GM21825 (cell line): Measurements from ENCODE around the gene TIFAB.

Experiments
- ATAC-seq: cut with Tn5 transposase; IDR thresholded peaks from one replicate; pipeline ENCODE4 v1.9.1; 2021; ENCODE audit warnings: mild to moderate bottlenecking, moderate library complexity; ENCODE audit not compliant: unreplicated experiment

The TIFAB gene

DNA sequence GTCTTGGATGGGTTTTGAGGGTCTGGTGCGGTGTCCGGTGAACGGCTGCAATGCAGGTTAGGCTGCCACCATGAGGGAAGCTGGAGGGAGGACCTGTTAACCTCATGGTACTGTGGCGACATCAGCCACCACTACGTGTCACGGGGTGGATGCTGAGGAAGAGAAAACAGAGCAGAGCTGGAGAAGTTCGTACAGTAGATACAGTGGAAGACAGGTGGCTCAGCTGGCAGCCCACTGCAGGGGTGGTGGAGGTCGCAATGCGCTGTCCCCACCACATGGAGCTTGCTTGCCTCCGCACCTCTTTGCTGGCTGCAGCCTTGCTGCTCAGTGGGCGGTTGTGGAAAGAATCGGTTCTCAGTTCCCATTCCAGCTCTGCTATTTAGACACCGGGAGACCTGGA is 7.8 kb downstream of the TIFAB start:
- ATAC-seq = no peak

DNA sequence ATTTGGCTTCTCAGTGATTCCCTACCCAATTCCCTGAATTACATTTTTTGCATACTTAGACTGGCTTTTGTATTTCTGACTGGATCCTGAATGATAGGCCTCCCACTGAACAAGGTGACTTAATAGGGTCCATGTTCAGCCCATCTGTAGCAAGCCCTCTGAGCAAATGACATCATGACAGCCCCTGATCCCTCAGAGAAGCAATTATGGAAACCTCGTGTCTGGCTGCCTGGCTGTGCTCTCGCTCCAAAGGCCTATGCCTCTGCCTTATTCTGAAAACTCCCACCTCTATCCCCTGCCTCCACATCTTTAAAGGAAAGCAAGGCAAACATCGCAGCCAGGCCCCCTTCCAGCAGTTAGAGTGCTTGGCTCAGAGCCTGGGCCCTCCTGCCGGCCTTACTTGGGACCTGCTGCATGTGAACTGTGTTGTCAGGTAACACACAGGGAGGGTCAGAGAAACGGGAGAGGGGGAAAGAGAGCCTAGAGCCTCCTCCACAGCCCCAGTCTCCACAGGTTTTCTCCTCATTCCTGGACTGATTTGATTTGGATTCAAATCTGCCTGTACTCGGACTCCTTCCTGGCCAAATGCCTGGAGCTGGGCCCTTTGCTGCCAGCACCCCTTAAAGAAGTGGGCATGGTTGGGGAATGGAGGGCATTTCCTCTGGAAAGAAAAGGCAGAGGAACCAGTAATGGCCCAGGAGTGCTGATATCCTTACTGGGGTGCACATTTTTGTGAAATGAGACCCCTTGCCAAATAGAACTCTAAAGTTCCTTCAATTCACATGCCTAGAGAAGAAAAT is 8.8 kb downstream of the TIFAB start:
- ATAC-seq = no peak

- no peak for ATAC-seq
These were observed 9.6 kb downstream of the TIFAB start for GRCh38 chr5:135442431-135443160.

GRCh38 chr5:135441919-135442318 is 10.2 kb downstream of the TIFAB start:
- no peak for ATAC-seq

DNA sequence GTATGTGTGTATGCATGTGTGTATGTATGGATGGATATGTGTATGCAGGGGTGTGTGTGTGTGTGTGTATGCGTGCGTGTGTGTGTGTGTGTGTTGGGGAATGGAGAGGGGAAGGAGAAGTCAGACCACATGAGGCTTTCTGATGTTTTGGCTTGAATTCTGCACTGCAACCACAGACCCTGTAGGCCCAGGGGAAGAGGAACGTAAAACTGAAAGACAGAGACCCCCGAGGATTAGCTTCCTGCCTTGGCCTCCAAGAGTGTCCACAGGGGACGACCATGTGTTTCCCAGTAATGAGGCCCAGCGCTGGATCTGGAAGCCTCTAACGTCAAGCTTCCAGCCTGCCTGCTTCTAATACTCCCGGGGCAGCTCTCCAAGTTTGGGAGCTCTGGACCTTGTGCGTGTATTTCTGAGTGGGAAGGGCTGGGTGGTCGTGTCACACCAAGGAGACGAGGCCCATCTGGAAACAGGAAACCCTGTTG is 10.8 kb downstream of the TIFAB start:
- ATAC-seq = no peak

DNA sequence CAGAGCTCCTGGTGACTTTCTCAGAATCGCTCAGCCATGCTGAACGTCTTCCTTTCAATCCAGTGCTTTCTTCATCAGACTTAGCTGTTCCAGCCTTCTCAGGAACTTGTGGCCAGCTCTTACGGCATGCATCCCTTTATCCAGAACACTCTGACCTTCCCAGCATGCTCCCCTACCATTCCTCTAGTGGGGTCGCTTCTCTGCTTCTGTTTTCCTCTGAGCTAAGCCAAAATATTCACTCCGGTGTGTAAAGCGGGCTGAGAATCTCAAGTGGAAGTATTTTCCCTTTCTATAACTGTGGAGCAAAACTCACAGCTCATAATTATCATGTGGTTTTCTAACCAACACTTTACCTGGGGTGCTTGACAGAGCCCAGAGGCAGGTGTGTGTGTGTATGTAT is 11.2 kb downstream of the TIFAB start:
- no peak for ATAC-seq

DNA sequence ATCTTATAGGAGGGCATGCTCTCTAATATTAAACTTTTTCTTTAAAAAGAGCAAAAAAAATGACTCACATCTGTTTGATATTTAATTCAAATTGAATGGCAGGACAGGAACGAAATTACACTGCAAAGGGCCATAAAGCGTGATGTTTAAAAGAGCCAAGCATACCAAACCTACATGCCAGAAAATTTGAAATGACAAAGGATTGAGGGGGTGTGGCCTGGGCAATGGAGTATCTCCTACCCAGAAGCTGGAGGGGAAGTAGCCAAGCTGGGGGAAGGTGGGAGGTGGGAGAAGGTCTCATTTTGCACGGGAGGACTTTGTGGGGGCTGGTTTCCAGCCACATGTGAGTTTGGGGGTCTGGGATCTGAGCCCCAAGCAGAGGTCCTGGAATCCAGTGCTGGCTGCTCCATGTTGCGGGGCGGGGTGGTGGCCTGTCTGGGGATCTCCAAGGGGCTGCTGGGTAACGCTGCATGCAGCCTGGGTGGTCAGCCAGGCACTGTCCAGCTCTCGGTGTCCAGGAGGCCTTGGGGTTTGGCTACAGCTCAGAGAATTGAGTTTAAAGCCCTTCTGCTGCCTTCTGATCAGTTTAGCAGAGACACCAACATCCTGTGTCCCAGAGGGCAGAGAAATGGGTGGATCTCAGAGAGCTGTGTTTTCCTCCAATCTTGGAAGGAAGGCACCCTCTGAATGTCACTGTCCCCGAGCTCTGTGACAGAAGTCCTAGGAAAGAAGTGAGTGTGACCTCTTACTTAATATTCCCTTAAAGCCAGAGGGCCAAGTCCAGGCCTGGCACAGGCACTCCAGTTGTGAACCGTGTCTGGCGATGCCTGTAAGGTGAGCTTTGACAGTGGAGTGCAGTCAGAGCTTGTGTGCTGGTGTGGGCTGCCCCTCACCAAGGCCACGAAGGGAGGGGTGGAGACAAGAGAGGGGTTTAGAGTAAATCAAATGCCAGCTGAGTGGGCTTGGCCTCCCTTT is 12.6 kb downstream of the TIFAB start:
- ATAC-seq = no peak

DNA sequence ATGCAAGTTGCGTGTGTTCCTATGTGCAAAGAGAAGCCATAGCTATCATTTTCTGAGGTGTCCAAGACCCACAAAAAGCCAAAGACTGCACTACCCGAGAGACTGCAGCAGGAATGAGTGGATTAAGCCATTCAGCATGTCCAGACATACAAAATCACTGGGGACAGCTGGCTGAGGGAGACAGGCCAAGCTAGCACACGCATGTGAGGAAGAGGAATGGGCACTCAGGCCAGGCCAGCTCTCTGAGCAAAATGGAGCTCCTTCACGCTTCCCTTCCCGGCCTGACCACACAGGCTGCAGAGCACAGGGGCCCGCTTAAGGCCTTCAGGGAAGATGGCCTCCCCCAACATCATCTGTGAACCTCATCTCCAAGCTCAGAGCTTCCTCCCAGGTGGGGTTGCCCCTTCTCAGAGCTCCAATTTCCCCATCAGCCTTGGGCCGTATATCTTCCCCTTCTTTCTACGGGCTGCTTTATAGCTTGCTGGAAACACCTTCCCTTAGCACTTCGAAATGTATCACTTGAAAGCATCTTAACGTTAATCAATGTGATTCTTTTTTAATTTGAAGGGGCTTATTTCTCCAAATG is 13.4 kb downstream of the TIFAB start:
- no peak for ATAC-seq

- ATAC-seq = no peak
These were observed 14.2 kb downstream of the TIFAB start for GRCh38 chr5:135437796-135438560.

DNA sequence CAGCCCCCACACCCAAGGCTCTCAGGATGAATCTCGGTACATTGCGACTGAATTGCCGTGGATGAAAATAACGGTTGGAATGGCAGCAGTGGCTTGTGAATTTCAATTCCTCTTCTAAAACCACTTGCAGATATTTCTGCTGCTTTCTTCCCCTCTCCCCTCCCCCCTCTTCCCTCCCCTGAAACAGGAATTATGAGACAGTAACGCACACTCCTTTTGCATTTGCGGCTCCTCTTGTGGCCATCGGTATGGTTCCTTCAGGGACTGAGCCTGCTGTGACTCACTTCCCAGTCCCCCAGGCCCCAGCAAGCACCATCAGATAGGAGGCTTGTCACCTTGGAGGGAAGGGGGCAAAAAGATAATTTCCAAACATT is 14.7 kb downstream of the TIFAB start:
- ATAC-seq = no peak

DNA sequence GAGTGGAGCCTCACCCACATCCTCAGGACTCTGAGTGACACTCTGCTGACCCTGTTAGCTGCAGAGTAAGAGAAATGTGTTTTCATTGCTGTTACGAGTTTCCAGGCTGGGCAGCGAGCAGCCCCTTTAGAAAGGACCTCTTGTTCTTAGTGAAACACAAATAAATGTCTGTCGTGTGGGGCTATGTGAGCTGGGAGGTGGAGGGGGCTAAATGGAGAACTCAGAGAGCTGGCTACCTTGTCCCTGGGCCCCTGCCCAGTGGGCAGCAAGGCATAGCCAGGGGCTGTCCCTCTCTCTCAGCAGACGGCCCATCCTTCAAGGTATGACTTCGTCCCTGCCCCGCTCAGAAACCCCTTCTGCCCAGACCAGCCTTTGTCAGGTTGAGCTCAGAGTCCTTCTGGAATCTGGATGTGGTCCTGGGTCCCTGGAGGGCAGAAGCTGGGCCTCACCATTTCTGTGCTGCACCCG is 15.2 kb downstream of the TIFAB start:
- no peak for ATAC-seq

DNA sequence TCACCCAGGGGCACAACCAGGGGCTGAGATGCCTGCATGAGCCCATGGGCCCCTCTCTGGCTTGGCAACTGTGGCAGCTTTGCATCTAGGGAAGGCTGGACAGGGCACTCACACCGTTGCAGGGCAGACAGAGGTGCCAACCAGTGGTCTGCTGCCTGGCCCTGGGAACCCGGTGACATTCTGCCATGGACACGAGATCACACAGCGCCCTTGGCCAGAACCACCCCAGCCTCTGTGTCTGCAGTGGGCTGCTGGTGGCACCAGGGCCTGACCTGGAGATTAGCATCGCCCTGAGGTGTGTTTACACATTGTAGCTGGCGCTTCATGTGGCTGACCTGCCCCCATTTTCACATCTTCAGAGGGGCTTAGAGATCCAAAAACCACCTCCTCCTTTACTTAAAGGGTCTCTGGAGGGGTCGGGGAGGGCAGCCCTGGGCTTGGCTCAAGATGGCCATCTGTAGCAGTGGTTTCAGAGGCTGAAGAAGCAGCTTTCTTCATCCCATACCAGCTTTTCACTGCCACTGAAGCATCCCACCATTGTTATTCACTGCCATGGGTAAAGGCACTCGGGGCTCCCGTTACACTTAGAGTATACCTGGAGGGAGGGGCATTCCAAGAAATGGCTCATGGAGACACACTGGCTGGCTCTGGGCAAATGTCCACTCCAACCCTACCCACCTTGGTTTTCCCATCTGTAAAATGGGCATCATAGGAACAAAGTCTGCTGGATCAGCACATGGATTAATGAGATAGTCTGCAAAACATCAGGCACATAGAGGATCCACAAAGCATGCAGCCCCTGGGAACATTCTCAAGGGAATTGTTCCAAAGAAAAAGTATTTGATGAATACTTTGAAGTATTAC is 16.5 kb downstream of the TIFAB start:
- ATAC-seq = no peak

- no peak for ATAC-seq
These were observed 17.3 kb downstream of the TIFAB start for GRCh38 chr5:135434591-135435466.

- no peak for ATAC-seq
These were observed 18.3 kb downstream of the TIFAB start for GRCh38 chr5:135433681-135434426.

DNA sequence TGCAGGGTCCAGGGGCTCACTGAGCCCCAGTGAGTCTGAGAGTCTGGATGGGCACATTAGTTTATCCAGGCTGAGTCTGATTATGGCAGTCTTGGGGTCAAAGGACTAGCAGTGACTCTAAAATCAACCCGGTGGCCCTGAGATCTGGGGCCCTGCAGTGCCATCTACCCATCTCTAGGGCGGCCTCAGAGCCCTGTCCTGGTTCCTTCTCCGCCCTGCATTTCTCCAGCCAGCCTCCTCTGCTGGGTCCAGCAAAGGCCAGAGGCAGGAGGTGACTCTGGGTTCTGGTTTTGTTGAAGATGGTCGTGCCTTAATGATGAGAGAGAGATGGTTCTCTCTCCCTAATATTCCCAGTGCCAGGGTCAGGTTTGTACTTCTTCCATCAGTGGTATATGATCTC is 20.0 kb downstream of the TIFAB start:
- ATAC-seq = no peak

DNA sequence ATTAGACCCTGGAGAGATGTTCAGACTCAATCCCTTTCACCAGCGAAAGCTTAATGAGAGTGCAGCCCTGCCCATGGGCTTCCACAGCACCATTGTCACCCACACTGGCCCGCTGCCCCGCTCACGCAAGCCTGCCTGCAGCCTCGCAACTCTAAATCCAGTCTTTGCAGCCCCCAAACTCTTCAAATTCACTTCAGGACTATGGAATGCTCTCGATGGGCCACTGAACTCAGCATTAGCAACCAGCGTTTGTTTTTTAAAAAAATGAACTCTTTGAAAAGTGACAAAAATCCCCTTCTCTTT is 22.1 kb downstream of the TIFAB start:
- no peak for ATAC-seq

GRCh38 chr5:135429301-135430134 is 22.6 kb downstream of the TIFAB start:
- no peak for ATAC-seq
